PFSK-1 (cell line): ENCODE data around the gene GSTM4.

Experiments
- FOXP2 ChIP-seq: optimal IDR thresholded peaks from 2 replicates; pipeline ENCODE3; 2011; ENCODE audit warnings: borderline replicate concordance, control low read depth, inconsistent platforms; ENCODE audit not compliant: insufficient read depth; ENCODE audit errors: extremely low read length, extremely low read depth
- POLR2AphosphoS5 ChIP-seq: IDR thresholded peaks from 2 replicates; pipeline ENCODE4 v1.6.1; 2012; ENCODE audit warnings: low read depth, mild to moderate bottlenecking, control low read depth, low read length, moderate library complexity
- SIN3A ChIP-seq: IDR thresholded peaks from 2 replicates; pipeline ENCODE4 v1.6.1; 2012; ENCODE audit warnings: mild to moderate bottlenecking, low read length, moderate library complexity, borderline replicate concordance; ENCODE audit not compliant: insufficient read depth
- TAF1 ChIP-seq: IDR thresholded peaks from 2 replicates; pipeline ENCODE4 v1.6.1; 2012; ENCODE audit warnings: low read length, control low read depth, borderline replicate concordance; ENCODE audit not compliant: insufficient read depth
- TF ChIP-seq, protein P1 (sequence below), 2 experiments: IDR thresholded peaks; 2 replicates each; pipeline versions ENCODE4 v1.6.1 to v1.8.0; 2011 to 2012; ENCODE audit warnings: low read depth in 2 of 2, low read length in 2 of 2, control low read depth in 1 of 2, inconsistent platforms in 1 of 2, mild to moderate bottlenecking in 1 of 2, moderate library complexity in 1 of 2; ENCODE audit not compliant: insufficient read depth in 1 of 2

Gene GSTM4

DNA sequence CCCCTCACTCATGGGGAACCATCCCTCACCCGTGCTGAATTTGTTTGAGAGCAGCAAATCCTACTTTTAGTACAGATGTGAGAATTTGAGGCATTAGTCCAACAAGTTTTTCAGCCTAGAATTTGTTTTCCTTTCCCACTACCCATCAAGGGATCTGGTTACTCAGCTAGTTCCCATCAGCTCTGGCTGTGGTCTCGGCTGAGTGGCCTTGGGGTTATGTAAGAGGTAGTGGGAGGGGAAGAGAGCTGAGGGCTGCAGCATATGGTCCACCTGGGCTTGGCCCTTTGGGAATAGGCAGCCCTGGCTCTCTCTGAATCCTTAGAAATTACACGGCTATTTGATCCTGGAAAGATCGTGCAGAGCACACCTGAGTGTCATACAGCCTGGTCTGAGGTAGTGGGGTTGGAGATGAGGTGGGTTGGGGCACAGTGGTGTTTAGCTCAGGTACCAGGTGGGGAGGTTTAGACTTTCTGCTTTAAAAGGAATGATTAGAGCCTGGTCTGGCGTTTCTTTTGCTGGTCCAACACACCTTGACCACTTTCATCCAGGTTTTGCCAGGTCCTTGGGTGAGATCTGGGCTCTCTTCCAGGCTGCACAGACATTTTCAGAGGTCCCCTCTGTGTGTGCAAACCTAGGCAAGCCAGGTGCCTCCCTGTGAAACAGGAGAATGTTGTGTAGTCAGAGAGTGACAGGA lies 4.2 kb downstream of the GSTM4 start:
- TF ChIP-seq FOXP2 (no peak), TAF1 (no peak), SIN3A (no peak), POLR2AphosphoS5 (no peak)
- TF ChIP-seq, protein P1, sequence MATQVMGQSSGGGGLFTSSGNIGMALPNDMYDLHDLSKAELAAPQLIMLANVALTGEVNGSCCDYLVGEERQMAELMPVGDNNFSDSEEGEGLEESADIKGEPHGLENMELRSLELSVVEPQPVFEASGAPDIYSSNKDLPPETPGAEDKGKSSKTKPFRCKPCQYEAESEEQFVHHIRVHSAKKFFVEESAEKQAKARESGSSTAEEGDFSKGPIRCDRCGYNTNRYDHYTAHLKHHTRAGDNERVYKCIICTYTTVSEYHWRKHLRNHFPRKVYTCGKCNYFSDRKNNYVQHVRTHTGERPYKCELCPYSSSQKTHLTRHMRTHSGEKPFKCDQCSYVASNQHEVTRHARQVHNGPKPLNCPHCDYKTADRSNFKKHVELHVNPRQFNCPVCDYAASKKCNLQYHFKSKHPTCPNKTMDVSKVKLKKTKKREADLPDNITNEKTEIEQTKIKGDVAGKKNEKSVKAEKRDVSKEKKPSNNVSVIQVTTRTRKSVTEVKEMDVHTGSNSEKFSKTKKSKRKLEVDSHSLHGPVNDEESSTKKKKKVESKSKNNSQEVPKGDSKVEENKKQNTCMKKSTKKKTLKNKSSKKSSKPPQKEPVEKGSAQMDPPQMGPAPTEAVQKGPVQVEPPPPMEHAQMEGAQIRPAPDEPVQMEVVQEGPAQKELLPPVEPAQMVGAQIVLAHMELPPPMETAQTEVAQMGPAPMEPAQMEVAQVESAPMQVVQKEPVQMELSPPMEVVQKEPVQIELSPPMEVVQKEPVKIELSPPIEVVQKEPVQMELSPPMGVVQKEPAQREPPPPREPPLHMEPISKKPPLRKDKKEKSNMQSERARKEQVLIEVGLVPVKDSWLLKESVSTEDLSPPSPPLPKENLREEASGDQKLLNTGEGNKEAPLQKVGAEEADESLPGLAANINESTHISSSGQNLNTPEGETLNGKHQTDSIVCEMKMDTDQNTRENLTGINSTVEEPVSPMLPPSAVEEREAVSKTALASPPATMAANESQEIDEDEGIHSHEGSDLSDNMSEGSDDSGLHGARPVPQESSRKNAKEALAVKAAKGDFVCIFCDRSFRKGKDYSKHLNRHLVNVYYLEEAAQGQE (IDR thresholded peaks at IDR 0.05; ENCODE audit: insufficient read depth in 1 of 2, low read depth in 2 of 2, low read length in 2 of 2), result no peak

DNA sequence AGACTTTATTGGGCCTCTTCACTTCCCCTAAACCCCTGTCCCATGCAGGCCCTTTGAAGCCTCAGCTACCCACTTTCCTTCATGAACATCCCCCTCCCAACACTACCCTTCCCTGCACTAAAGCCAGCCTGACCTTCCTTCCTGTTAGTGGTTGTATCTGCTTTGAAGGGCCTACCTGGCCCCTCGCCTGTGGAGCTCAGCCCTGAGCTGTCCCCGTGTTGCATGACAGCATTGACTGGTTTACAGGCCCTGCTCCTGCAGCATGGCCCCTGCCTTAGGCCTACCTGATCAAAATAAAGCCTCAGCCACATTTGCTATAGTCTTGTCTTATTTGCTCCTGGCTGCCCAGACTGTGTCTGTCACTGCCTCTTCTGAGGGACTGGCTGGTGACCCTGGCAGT lies 5.5 kb downstream of the GSTM4 start:
- TF ChIP-seq FOXP2 (no peak), POLR2AphosphoS5 (no peak), SIN3A (no peak), TAF1 (no peak)
- TF ChIP-seq, protein P1 (IDR thresholded peaks at IDR 0.05; ENCODE audit: insufficient read depth in 1 of 2, low read depth in 2 of 2, low read length in 2 of 2), result no peak

DNA sequence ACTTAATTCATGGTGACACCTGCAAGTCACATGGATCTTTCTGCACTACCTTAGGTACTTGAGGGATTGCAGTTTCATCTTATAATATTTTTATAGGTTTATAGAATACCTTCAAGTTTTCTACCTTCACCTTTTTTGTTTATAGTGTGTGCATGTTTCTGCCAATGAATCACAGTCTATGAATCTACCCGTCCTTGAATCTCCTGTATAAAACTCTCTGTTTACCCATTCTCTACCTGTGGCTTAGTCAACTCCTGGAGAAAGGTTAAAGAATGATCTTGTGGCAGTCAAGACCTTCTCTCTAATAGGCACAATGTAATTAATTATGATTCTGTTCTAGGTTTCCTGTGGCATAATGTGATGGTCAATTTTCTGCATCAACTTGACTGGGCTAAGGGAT lies 8.8 kb downstream of the GSTM4 start:
- TF ChIP-seq TAF1, result no peak
- TF ChIP-seq FOXP2, result no peak
- no peak for TF ChIP-seq SIN3A
- TF ChIP-seq POLR2AphosphoS5, result no peak
- TF ChIP-seq, protein P1 (IDR thresholded peaks at IDR 0.05; ENCODE audit: insufficient read depth in 1 of 2, low read depth in 2 of 2, low read length in 2 of 2), result no peak

DNA sequence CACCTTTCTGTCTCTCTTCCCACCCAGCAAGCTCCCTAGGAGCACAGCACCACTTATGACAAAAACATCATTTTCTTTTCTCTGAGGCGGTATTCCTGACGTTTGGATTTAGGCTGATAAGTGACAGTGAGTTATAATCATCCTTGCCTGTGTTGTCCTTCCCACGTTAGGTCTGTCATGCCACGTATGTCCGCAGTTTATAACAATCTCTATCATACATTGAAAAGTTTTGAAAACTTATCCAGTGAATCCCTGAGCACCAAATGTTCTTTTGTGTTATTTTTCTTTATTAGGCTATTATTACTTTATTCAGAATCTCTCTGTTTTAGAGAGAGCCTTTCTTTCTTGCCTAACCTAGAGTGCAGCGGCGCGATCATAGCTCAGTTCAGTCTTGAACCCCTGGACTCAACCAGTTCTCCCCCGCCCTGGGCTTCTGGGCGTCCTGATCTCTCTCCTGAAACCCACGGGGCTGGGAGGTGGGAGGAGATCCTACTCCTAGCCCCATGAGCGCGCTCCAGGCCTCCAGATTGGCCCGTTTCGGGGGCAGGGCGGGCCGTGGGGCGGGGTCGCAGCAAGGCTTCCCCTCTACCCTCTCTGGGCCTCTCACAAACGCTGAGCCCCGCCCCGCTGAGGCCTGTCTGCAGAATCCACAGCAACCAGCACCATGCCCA lies 11.7 kb downstream of the GSTM4 start, which contains the start of gene GSTM2:
TSS of gene GSTM2 (plus strand) at position 606 of the 671 bp plus-strand sequence. CDS start at position 665, 59 bp downstream.
- no peak for TF ChIP-seq FOXP2
- TF ChIP-seq SIN3A, result no peak
- no peak for TF ChIP-seq POLR2AphosphoS5
- TF ChIP-seq TAF1, result no peak
- TF ChIP-seq, protein P1 (IDR thresholded peaks at IDR 0.05; ENCODE audit: insufficient read depth in 1 of 2, low read depth in 2 of 2, low read length in 2 of 2), result no peak
